Stimulated activated CD4-positive, alpha-beta T cell treated with anti-CD3 and anti-CD28 coated beads, Interleukin-1b, Interleukin-23, amount 100 ng/mL, for 48 hours (primary cell): ENCODE data around the gene ADCK2.
"Not testable (repeated sequence)": the region's sequence is repeated elsewhere in the genome, so short reads cannot be mapped to it uniquely, and the experiment has no call there.

Experiments used
- DNase-seq: peaks from one replicate; pipeline ENCODE4 v3.0.0-alpha.2; 2020

ADCK2 gene

GRCh38 chr7:140646931-140647647 is 25.7 kb upstream of the ADCK2 start:
- DNase-seq, result peak; percentile 19

GRCh38 chr7:140649556-140650205 is 23.1 kb upstream of the ADCK2 start:
- no peak for DNase-seq

DNA sequence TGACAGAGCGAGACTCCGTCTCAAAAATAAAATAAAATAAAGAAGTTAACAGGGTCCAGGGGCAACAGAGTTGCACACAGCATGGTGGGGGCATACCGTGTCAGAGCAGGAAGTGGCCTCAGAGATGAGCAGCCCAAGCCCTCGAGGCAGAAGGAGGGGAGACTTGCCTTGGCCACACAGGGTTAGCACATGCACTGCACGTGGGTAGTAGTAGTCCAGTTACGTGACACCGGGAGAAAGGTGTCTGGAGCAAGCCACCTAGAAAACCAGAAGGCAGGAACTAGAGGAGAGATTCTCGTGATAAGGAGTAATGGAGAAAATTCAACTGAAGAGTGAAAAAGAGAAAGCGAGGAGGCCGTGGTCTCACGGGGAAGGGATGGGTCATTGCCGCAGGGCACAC is 22.4 kb upstream of the ADCK2 start:
- no peak for DNase-seq

- no peak for DNase-seq
Observed at GRCh38 chr7:140653319-140654108, 19.2 kb upstream of the ADCK2 start.

- no peak for DNase-seq
Observed at GRCh38 chr7:140654109-140654387, 18.7 kb upstream of the ADCK2 start.

- DNase-seq, result no peak
Observed at GRCh38 chr7:140654661-140655060, 18.1 kb upstream of the ADCK2 start.

DNA sequence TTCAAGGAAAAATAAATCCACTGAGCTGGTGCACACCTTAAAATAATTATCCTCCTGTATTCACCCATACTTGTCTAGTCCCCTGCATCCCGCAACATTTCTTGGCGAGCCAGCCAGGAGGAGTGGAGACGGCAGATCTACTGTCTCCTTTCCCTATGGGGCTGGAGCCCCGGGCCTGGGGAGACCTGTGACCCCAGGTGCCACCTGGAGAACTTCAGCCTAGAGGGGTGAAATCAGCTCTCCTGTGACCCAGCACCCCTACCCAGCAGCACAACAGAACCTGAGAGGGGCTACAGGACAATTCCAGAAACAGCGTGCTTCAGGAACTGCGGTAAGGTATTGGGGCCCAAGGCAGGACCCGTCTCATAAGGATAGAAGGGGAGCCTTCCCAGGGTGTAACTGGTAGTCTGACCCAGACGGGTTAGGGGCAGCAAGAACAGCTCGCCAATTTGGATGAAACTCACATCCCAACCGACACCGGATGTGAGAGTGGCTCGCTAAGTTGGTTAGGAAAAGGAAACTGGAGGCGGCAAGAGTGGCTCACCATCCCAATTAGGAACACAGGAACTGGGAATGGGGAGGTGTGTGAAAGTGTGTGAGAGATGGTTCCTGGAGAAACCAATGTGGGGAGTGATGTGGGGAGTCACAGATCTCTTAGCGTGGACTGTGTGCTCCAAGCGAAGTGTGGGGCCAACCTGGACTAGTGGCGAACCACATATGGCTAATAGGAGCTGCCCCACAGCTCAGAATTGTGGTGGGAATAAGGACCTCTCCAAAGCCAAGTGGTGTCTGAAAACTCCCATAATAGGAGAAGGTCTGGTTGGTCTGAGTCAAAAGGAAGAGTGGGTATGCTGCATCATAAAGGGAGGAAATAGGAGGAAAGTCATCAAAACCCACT is 17.0 kb upstream of the ADCK2 start:
- no peak for DNase-seq

DNA sequence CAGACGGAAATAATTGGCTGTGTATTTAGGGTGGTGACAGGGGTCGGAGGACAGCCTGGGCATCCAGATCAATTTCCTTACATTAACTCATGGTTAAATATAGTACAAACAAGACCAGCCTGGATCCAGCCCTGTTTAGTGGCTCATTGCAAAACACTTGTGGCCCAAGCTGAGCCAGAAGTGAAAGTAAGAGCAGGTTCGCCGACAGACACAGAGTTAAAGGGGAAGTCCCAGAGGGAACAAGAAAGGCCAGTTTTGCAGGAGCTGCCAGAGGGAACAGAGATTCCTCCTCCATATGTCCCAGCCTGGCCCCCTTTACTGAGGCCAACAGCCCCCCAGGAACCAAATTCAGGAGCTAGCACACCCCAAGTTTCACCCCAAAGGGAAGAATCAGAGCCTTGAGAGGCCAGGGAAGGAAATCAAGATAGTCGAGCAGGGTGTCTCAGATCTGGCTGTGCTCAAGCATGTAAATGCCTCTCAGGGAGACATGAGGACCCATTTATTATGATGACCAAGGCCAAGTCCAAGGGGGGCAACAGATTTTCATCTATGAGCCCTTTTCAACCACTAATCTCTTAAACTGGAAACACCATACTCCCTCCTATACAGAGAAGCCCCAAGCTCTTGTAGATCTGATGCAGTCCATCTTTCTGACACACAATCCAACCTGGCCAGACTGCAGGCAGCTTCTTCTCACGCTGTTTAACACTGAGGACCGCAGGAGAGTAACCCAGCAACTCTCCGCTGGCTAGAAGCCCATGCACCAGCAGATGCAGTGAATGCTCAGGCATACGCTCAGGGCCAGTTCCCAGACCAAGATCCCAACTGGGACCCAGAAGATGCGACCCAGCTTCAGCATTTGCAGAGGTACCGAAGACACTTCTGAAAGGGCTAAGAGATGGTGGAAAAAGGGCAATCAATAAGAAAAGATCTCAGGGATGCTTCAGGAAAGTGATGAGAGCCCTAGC is 15.9 kb upstream of the ADCK2 start:
- peak; percentile 44 for DNase-seq

DNA sequence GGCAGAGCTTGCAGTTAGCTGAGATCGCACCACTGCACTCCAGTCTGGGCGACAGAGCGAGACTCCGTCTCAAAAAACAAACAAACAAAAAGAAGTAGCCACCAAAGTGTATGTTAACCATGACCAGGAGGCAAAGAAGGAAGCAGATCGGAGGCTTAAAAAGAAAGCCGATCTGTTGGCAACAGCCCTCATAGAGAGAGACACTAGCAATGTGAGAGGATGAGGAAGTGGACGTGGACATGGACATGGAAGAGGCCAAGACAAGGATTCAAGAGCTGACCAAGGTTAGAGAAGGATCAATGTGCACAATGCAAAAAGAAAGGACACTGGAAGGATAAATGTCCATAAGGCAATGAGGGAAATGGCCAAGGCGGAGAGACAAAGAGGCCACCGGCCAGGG is 14.9 kb upstream of the ADCK2 start:
- no peak for DNase-seq

DNA sequence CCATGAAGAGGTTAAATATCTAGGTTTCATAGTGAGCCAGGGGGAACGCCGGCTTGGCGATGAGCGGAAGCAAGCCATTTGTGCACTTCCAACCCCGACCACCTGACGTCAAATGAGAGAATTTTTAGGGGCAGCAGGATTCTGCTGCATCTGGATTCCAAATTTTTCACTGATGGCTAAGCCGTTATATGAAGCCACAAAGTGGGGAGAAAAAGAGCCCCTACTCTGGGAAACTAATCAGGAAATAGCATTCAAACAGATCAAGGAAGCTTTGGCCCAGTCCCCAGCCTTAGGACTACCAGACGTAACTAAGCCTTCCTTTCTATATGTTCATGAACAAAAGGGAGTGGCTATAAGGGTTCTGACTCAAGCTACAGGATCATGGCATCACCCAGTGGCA is 12.9 kb upstream of the ADCK2 start:
- DNase-seq, result no peak

GRCh38 chr7:140661124-140661523 is 11.6 kb upstream of the ADCK2 start:
- DNase-seq, result no peak

- not testable (repeated sequence) for DNase-seq
Observed at GRCh38 chr7:140662938-140663337, 9.8 kb upstream of the ADCK2 start.

- DNase-seq, result no peak
Observed at GRCh38 chr7:140667476-140667875, 5.3 kb upstream of the ADCK2 start.

- DNase-seq, result no peak
Observed at GRCh38 chr7:140668641-140669040, 4.1 kb upstream of the ADCK2 start.

- DNase-seq, result no peak
Observed at GRCh38 chr7:140669352-140669751, 3.4 kb upstream of the ADCK2 start.

DNA sequence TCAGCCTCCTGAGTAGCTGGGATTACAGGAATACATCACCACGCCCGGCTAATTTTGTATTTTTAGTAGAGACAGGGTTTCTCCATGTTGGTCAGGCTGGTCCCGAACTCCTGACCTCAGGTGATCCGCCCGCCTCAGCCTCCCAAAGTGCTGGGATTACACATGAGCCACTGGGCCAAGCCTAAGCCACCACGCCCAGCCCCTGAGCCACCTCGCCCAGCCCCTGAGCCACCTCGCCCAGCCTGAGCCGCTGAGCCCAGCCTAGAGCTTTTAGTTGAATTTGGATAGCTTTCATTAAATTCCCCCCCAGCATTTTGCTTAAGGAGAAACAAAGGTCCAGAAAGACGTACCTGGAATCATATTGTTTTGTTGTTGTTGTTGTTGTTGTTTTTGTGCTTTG is 2.9 kb upstream of the ADCK2 start:
- DNase-seq, result not testable (repeated sequence)

DNA sequence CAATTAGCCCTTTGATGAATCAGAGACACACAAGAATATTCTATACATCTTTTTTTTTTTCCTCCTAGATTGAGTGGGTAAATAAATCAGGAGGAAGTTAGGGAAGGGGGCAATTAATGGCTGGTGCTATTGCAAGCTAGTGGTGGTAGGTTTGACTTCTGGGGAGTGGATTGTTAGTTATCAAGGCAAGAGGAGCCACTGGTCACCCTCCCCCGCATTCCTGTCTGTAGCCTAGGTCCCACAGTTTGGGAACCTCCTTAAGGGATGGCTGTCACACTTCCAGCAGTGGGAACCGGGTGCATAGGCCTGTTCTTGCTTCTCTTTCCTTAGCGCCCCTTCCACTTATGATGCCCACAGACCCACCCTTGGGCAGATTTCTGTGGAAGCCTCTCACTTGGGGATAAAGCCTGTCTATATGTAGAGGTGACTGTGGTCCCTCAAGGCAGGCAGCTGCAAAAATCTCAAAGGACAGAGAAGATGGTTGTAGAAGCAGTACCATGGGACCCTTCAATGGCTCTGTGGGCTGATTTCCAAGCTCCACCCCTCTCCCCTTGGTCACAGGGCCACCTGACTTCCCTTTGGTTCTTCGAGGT is 2.3 kb upstream of the ADCK2 start:
- no peak for DNase-seq

GRCh38 chr7:140671966-140672365 is 779 bp upstream of the ADCK2 start:
- no peak for DNase-seq

GRCh38 chr7:140673063-140673773 is 473 bp downstream of the ADCK2 start:
- DNase-seq, result peak; percentile 51

DNA sequence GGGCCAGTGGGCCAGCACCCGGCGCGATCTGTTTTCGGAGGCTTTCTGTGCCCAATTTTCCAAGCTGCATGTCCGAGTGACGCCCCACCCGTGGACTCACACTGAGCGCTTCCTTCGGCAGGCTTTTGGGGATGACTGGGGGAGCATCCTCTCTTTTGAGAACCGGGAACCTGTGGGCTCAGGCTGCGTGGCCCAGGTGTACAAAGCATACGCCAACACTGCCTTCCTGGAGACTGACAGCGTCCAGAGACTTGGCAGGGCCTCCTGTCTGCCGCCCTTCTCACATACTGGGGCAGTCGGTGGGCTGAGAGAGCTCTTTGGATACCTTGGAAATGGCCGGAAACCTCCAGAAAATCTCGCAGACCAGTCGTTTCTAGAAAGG is 1.0 kb downstream of the ADCK2 start:
- DNase-seq, result no peak

DNA sequence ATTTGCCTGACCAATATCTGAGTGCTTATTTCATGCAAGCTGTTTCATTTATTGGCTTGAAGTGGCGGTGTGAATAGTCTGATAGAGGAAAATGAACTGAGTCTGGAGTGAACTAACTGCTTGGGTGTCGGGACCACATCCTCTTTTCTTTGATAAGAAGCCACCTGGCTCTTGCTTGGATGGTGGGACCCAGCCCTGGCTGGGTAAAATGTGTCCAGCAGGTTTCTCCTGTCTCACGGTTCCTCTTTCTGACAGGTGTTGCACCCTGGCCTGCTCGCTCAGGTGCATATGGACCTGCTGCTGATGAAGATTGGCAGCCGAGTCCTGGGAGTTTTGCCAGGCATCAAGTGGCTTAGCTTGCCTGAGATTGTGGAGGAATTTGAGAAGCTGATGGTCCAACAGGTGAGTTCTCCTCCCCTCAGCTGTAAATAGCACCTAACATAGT is 1.6 kb downstream of the ADCK2 start:
- no peak for DNase-seq
